GM23248 (cell line): Measurements from ENCODE around the gene ADAM10.

ENCODE experiments used
- EZH2 ChIP-seq: fragments of 200-600 bp; sonication (generic); IDR thresholded peaks from 2 replicates; pipeline ENCODE4 v1.6.1; 2018; ENCODE audit warnings: antibody characterized with exemption, mild to moderate bottlenecking; ENCODE audit not compliant: insufficient read depth, poor library complexity, severe bottlenecking
- EZH2phosphoT487 ChIP-seq: fragments of 200-600 bp; sonication (generic); IDR thresholded peaks from 2 replicates; pipeline ENCODE4 v1.6.1; 2018; ENCODE audit warnings: antibody characterized with exemption, moderate library complexity, mild to moderate bottlenecking, low read depth; ENCODE audit not compliant: insufficient read depth

GRCh38 chr15:58748040-58748851, 1.3 kb downstream of the ADAM10 start:
- TF ChIP-seq EZH2phosphoT487 = no peak
- TF ChIP-seq EZH2 = no peak
